ENCODE data around the gene KRT6C. TPM values are rescaled to one million over a fixed set of nuclear protein-coding genes. Genes with fewer than 3 reads are reported as not detected.

The KRT6C gene
- total RNA-seq, 1 donor from 2014 or later, result not detected

DNA sequence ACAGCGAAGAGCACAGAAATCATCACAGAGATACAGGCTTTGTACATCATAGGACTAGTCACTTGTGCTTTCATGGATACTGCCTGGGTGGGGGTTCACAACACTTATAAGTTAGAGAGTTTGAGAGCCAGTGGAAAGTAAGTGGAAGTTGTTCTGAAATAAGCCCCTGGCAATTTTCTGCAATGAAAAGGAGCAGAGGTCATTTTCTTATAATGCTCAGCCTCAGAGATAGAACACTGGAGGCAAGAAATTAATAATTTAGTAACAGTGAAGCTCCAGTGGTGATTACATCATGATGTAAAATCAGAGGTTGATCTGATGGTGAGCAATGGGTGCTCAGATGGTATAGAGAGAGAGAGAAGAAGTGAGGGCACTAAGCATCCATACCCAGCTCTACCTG, 13.6 kb upstream of the KRT6C start:
- peaks cover 4% of the 10 kb centered on the region for H3K36me3 Mint-ChIP-seq (ENCODE audit: low read depth)
- no peak overlapping the region for H3K4me3 Mint-ChIP-seq (ENCODE audit: unreplicated experiment)
- no peak overlapping the region for H3K27ac Mint-ChIP-seq (ENCODE audit: unreplicated experiment)
- no peaks in the 10 kb centered on the region for H3K4me1 Mint-ChIP-seq (ENCODE audit: low read depth)
- H3K27me3 Mint-ChIP-seq (ENCODE audit: low read depth), result peaks cover 76% of the 10 kb centered on the region
- no peak for DNase-seq (ENCODE audit: low spot score)
- TF ChIP-seq CTCF (IDR thresholded peaks at IDR 0.05), result no peak
- H3K9me3 Mint-ChIP-seq (ENCODE audit: low read depth), result peaks cover 13% of the 10 kb centered on the region

- Mint-ChIP-seq H3K4me3 (ENCODE audit: unreplicated experiment) (no peak overlapping the region), H3K36me3 (ENCODE audit: low read depth) (peaks cover 4% of the 10 kb centered on the region), H3K4me1 (ENCODE audit: low read depth) (no peaks in the 10 kb centered on the region), H3K9me3 (ENCODE audit: low read depth) (peaks cover 13% of the 10 kb centered on the region), H3K27ac (ENCODE audit: unreplicated experiment) (no peak overlapping the region), H3K27me3 (ENCODE audit: low read depth) (peaks cover 74% of the 10 kb centered on the region)
- no peak for TF ChIP-seq CTCF (IDR thresholded peaks at IDR 0.05)
- no peak for DNase-seq (ENCODE audit: low spot score)
Observed at GRCh38 chr12:52486166-52487105, 12.8 kb upstream of the KRT6C start.

GRCh38 chr12:52480073-52480472, 6.5 kb upstream of the KRT6C start:
- Mint-ChIP-seq H3K4me1 (ENCODE audit: low read depth) (no peaks in the 10 kb centered on the region), H3K4me3 (ENCODE audit: unreplicated experiment) (no peak overlapping the region), H3K27ac (ENCODE audit: unreplicated experiment) (no peak overlapping the region), H3K27me3 (ENCODE audit: low read depth) (peaks cover 71% of the 10 kb centered on the region), H3K36me3 (ENCODE audit: low read depth) (peaks cover 3% of the 10 kb centered on the region), H3K9me3 (ENCODE audit: low read depth) (peaks cover 18% of the 10 kb centered on the region)
- no peak for DNase-seq (ENCODE audit: low spot score)
- no peak for TF ChIP-seq CTCF (IDR thresholded peaks at IDR 0.05)

DNA sequence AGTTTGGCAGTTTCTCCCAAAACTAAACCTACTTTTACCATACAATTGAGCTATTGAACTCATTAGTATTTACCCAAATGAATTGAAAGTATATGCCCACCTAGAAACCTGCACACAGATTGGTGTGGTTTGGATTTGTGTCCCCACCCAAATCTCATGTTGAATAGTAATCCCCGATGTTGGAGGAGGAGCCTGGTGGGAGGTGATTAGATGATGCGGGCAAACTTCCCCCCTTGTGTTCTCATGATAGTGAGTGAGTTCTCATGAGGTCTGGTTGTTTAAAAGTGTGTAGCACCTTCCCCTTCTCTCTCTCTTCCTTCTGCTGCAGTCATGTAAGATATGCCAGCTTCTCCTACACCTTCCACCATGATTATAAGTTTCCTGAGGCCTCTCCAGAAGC, 4.0 kb upstream of the KRT6C start:
- H3K9me3 Mint-ChIP-seq (ENCODE audit: low read depth), result peaks cover 11% of the 10 kb centered on the region
- H3K4me1 Mint-ChIP-seq (ENCODE audit: low read depth), result no peaks in the 10 kb centered on the region
- no peaks in the 10 kb centered on the region for H3K36me3 Mint-ChIP-seq (ENCODE audit: low read depth)
- TF ChIP-seq CTCF (IDR thresholded peaks at IDR 0.05), result no peak
- H3K4me3 Mint-ChIP-seq (ENCODE audit: unreplicated experiment), result no peak overlapping the region
- peaks cover 60% of the 10 kb centered on the region for H3K27me3 Mint-ChIP-seq (ENCODE audit: low read depth)
- H3K27ac Mint-ChIP-seq (ENCODE audit: unreplicated experiment), result no peak overlapping the region
- no peak for DNase-seq (ENCODE audit: low spot score)

- Mint-ChIP-seq H3K4me3 (ENCODE audit: unreplicated experiment) (no peak overlapping the region), H3K27ac (ENCODE audit: unreplicated experiment) (no peak overlapping the region), H3K27me3 (ENCODE audit: low read depth) (peaks cover 65% of the 10 kb centered on the region), H3K36me3 (ENCODE audit: low read depth) (no peaks in the 10 kb centered on the region), H3K4me1 (ENCODE audit: low read depth) (no peaks in the 10 kb centered on the region), H3K9me3 (ENCODE audit: low read depth) (peaks cover 8% of the 10 kb centered on the region)
- DNase-seq (ENCODE audit: low spot score), result no peak
- no peak for TF ChIP-seq CTCF (IDR thresholded peaks at IDR 0.05)
Observed at GRCh38 chr12:52474212-52474611, 607 bp upstream of the KRT6C start.

All from chondrocyte (in vitro differentiated cells).